GM10266 (cell line): ENCODE measurements around the gene FCHSD1.
A peak's percentile ranks its signal among the peaks of the same experiment; 100 is the strongest.

Source experiments
- DNase-seq: peaks from one replicate; pipeline ENCODE4 v3.0.0; 2012; ENCODE audit errors: extremely low spot score
- CTCF ChIP-seq: IDR thresholded peaks from 2 replicates; pipeline ENCODE4 v1.5.1; 2012; ENCODE audit warnings: mild to moderate bottlenecking, low read depth; ENCODE audit not compliant: control insufficient read depth, insufficient read depth; ENCODE audit errors: missing control alignments

FCHSD1 gene

GRCh38 chr5:141636106-141636412 is 15.2 kb downstream of the FCHSD1 start:
- no peak for TF ChIP-seq CTCF
- no peak for DNase-seq

DNA sequence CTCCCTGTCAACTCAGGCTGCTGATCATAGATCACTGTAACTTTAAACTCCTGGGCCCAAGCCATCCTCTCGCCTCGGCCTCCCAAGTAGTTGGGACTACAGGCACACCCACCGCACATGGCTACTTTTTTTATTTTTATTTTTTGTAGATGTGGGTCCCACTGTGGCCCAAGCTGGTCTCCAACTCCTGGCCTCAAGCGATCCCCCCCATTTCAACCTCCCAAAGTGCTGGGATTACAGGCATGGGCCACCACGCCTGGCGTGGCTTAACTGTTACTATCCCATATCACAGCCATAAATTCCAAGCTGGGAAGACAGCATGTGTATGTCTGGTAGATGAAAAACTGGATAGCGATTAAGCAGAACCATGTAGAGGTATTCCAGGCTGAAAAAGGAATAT is 15.6 kb downstream of the FCHSD1 start:
- no peak for DNase-seq
- TF ChIP-seq CTCF: no peak

GRCh38 chr5:141634720-141635119 is 16.5 kb downstream of the FCHSD1 start:
- DNase-seq: no peak
- TF ChIP-seq CTCF: no peak

DNA sequence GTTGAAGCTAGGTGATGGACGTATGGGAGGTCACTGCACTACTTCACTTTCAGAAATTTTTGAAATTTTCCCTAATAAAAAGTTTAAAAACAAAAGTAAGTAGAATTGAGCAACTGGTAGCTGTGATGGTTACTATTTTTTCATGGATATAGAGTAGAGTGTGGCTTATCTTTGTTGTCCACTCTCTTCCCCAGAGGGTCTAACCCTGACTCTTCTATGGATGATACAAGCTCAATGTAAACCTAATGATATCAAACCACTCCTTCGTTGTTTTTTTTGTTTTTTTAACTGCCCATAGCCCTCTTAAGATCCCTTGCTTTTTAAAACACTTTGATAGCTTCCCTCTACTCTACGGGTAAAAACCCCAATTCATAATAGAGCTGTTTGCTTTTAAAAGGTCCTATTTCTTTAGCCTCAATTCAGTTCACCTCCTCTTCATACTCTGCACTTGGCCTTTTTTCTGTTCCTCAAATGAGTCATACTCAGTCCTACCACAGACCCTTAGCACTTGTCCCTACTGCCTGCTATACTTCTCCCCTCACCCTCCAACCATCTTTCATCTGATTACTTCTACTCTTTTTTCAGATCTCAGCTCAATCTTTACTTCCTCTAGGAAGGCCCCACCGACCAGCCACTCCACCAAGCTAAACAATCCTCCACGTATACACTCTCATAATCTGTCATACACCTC is 17.2 kb downstream of the FCHSD1 start:
- TF ChIP-seq CTCF: no peak
- DNase-seq: peak; percentile 76

- no peak for DNase-seq
- TF ChIP-seq CTCF: no peak
Observed at GRCh38 chr5:141632650-141633049, 18.6 kb downstream of the FCHSD1 start.

- no peak for TF ChIP-seq CTCF
- no peak for DNase-seq
Observed at GRCh38 chr5:141630570-141631140, 20.6 kb downstream of the FCHSD1 start.

DNA sequence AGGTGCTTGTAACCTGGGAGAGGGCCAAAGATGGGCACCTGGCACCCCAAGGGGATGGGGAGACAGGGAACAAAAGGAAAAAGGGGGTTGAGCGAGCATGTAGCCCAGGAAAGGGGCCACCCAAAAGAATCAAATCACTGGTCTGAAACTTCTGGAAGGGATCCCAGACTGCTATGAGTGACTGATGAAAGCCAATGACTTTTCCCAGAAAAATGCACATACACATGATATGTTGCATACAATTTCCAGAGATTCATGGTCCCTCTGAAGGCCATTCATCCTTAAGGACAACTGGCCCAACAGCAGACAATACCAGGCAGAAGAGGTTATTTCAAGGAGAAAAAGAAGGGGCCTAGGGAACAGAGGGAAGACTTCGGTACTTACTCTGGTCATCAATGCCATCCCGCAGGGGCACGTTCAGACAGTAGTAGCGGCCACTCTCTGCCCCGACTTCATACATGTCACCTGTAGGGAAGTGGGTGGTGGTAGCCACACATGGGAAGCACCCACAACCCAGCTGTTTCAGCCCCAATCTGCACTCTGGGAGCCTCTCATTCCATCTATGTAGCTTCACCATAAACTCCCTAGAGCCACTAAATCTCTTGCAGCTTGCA is 22.9 kb downstream of the FCHSD1 start:
- TF ChIP-seq CTCF: no peak
- no peak for DNase-seq
